ENCODE data around the gene LRP11. TPM values are rescaled to one million over a fixed set of nuclear protein-coding genes. Genes with fewer than 3 reads are reported as not detected.

LRP11 gene
- total and polyA plus RNA-seq, 9 of the 15 experiments (the other 6 are each of a cell fraction or from before 2014, with no cell fraction given) = 0.51 to 3.5 (median 2.4) TPM

DNA sequence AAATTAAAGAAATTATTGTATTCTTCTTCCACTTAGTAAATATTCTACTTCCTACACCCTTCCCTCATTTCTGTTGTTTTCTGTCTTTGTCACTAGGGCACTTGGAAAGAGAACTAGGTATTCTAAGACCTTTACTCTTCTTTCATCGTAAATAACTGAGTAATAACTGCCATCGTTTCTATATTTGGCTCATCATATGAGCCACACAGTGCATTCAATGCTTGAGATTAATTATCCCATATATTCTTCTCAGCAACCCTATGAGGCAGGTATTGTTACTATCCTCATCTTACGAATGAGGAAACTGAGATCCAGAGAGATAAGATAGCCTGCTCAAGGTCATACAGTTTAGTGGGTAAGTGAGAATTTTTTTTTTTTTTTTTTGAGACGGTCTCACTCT is 38.9 kb downstream of the LRP11 start:
- H3K9ac ChIP-seq (ENCODE audit: insufficient read depth in 1 of 2, low read depth in 2 of 2, low read length in 2 of 2) = no peak overlapping the region
- H3K9me3 ChIP-seq (replicated peaks; ENCODE audit: control insufficient read depth, insufficient read depth, low read depth, low read length) = no peaks in the 10 kb centered on the region
- no TSS peak for BruUV-seq (replicated peaks)
- ATAC-seq (no peak), FAIRE-seq (no peak), DNase-seq (ENCODE audit: extremely low read depth in 1 of 4, low spot score in 3 of 4) (no peak)
- H3K79me2 ChIP-seq (ENCODE audit: control insufficient read depth, insufficient read depth, low read length) = no peaks in the 10 kb centered on the region
- WGBS (ENCODE audit: insufficient coverage, low coverage, missing lambda C conversion rate) = 20% methylated on average over 4 of the region's 4 CpGs
- no peaks in the 10 kb centered on the region for H3K27me3 ChIP-seq (ENCODE audit: control insufficient read depth in 2 of 2, insufficient read depth in 2 of 2, low read length in 2 of 2)
- peaks cover 5 to 10% of the 10 kb centered on the region in 2 experiments; a peak in 4 of 5 replicates for H3K4me1 ChIP-seq (replicated peaks in 1 of 2; ENCODE audit: control insufficient read depth in 2 of 2, insufficient read depth in 2 of 2, low read length in 2 of 2)
- no peak overlapping the region for H3K4me3 ChIP-seq
- ChIA-PET CTCF (ENCODE audit: low intra/inter-chr PET ratio) (interaction anchor here (0.6 kb wide), 1 partner anchor 169 kb away, joined by 3 read pairs; no protein-coding TSS in a partner anchor), POLR2A (interaction anchor here (1.3 to 3.1 kb wide), 3 partner anchors 10 to 107 kb away, joined by 3 to 21 read pairs (median 4); partner anchors contain the start of gene LATS1)
- TF ChIP-seq C11orf30 (IDR thresholded peaks at IDR 0.05; ENCODE audit: low read depth) (no peak), NR1H2 (CRISPR knock-in tag; IDR thresholded peaks at IDR 0.05) (no peak), SMARCE1 (IDR thresholded peaks at IDR 0.05) (peak; percentile 13; the same call in 1 of the 2 replicates), MEF2A (IDR thresholded peaks at IDR 0.05; ENCODE audit: control insufficient read depth, low read depth, low read length) (peak; percentile 44; the same call in 1 of the 2 replicates), KDM2B (CRISPR knock-in tag; IDR thresholded peaks at IDR 0.05) (no peak), ESRRA (IDR thresholded peaks at IDR 0.05; ENCODE audit: borderline replicate concordance, low read depth) (peak; percentile 72), MEIS2 (IDR thresholded peaks at IDR 0.05; ENCODE audit: partially characterized antibody) (peak; percentile 16)
- TF ChIP-seq, protein P1, sequence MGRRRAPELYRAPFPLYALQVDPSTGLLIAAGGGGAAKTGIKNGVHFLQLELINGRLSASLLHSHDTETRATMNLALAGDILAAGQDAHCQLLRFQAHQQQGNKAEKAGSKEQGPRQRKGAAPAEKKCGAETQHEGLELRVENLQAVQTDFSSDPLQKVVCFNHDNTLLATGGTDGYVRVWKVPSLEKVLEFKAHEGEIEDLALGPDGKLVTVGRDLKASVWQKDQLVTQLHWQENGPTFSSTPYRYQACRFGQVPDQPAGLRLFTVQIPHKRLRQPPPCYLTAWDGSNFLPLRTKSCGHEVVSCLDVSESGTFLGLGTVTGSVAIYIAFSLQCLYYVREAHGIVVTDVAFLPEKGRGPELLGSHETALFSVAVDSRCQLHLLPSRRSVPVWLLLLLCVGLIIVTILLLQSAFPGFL (CRISPR knock-in tag; IDR thresholded peaks at IDR 0.05) = 0 out of 2 replicates have a peak, but pooled peaks have one; percentile 28
- H4K20me1 ChIP-seq (replicated peaks; ENCODE audit: control insufficient read depth, insufficient read depth, low read length) = no peaks in the 10 kb centered on the region
- H3K4me2 ChIP-seq (ENCODE audit: insufficient read depth, low read length) = no peak overlapping the region
- in situ Hi-C loops (cut with MboI) (no loop called here), intact Hi-C loops (cut with micrococcal nuclease) (no loop called here)
- no peaks in the 10 kb centered on the region for H3K36me3 ChIP-seq (ENCODE audit: control insufficient read depth, insufficient read depth, low read length)
- no peak overlapping the region for H2AFZ ChIP-seq (ENCODE audit: low read depth, low read length)
- no peaks in the 10 kb centered on the region for H3K9me1 ChIP-seq (ENCODE audit: control insufficient read depth, insufficient read depth, low read length)
- no peak overlapping the region for H3K27ac ChIP-seq (ENCODE audit: extremely low read depth, low read depth, low read length)
